Neural cell (in vitro differentiated cells): ENCODE data around the gene P2RX2. TPM values are rescaled to one million over a fixed set of nuclear protein-coding genes. Genes with fewer than 3 reads are reported as not detected.

Experiments
- H2AFZ ChIP-seq: fragments of 200-600, 300-800 bp; sonication (generic), shearing (Covaris generic); 2 replicates; pipeline ENCODE4 v1.6.0; 2014; ENCODE audit warnings: low read depth, mild to moderate bottlenecking, antibody characterized with exemption, low read length, moderate library complexity
- H3F3A ChIP-seq: fragments of 200-600 bp; shearing (Covaris generic); 2 replicates; pipeline ENCODE4 v1.6.1; 2016; ENCODE audit warnings: mild to moderate bottlenecking, moderate library complexity, mixed read lengths, antibody characterized with exemption, low read length; ENCODE audit not compliant: insufficient read depth, poor library complexity, severe bottlenecking
- H3K27ac ChIP-seq: fragments of 200-600, 300-800 bp; sonication (generic), shearing (Covaris generic); 2 replicates; pipeline ENCODE4 v1.5.1; 2014; ENCODE audit warnings: mild to moderate bottlenecking, low read length, moderate library complexity
- H3K27me3 ChIP-seq: fragments of 300-800, 200-600 bp; sonication (generic), shearing (Covaris generic); 2 replicates; pipeline ENCODE4 v1.6.0; 2014; ENCODE audit warnings: mild to moderate bottlenecking, low read depth, low read length, moderate library complexity; ENCODE audit not compliant: insufficient read depth
- H3K36me3 ChIP-seq: fragments of 300-800, 200-600 bp; sonication (generic), shearing (Covaris generic); 2 replicates; pipeline ENCODE4 v1.5.1; 2014; ENCODE audit warnings: mild to moderate bottlenecking, antibody characterized with exemption, low read length, moderate library complexity; ENCODE audit not compliant: insufficient read depth
- H3K4me2 ChIP-seq: fragments of 300-800, 200-600 bp; sonication (generic), shearing (Covaris generic); 2 replicates; pipeline ENCODE4 v1.6.0; 2014; ENCODE audit warnings: mild to moderate bottlenecking, low read length
- H3K4me3 ChIP-seq: fragments of 300-800, 200-600 bp; sonication (generic), shearing (Covaris generic); 2 replicates; pipeline ENCODE4 v1.5.1; 2014; ENCODE audit warnings: mild to moderate bottlenecking, low read length, moderate library complexity
- H3K79me2 ChIP-seq: fragments of 200-600 bp; shearing (Covaris generic); replicated peaks from 2 replicates; pipeline ENCODE4 v1.6.0; 2014; ENCODE audit warnings: mild to moderate bottlenecking, low read length, moderate library complexity; ENCODE audit not compliant: insufficient read depth
- H3K9ac ChIP-seq: fragments of 300-800, 200-600 bp; sonication (generic), shearing (Covaris generic); 2 replicates; pipeline ENCODE4 v1.6.1; 2016; ENCODE audit warnings: mild to moderate bottlenecking, low read length, mixed read lengths
- H3K9me2 ChIP-seq: fragments of 200-600 bp; shearing (Covaris generic); 2 replicates; pipeline ENCODE4 v1.6.1; 2016; ENCODE audit warnings: mild to moderate bottlenecking, low read length, mixed read lengths; ENCODE audit not compliant: insufficient read depth
- H3K9me3 ChIP-seq: fragments of 200-600, 300-800 bp; sonication (generic), shearing (Covaris generic); 2 replicates; pipeline ENCODE4 v1.6.1; 2016; ENCODE audit warnings: mild to moderate bottlenecking, mixed run types, low read length, moderate library complexity, mixed read lengths
- H4K20me1 ChIP-seq: fragments of 200-600 bp; shearing (Covaris generic); 2 replicates; pipeline ENCODE4 v1.6.1; 2016; ENCODE audit warnings: mild to moderate bottlenecking, mixed run types; ENCODE audit not compliant: insufficient read depth
- EP300 ChIP-seq: fragments of 450-650 bp; conservative IDR thresholded peaks from 2 replicates; pipeline ENCODE4 v1.6.1; 2014; ENCODE audit warnings: antibody characterized with exemption, mild to moderate bottlenecking, moderate library complexity; ENCODE audit not compliant: poor library complexity, severe bottlenecking
- EZH2 ChIP-seq: fragments of 200-600, 300-800 bp; shearing (Covaris generic), sonication (generic); IDR thresholded peaks from 2 replicates; pipeline ENCODE4 v1.6.1; 2014; ENCODE audit warnings: antibody characterized with exemption, low read length, borderline replicate concordance, mild to moderate bottlenecking; ENCODE audit not compliant: insufficient read depth, poor library complexity, severe bottlenecking
- MXI1 ChIP-seq: fragments of 450-650 bp; conservative IDR thresholded peaks from 2 replicates; pipeline ENCODE4 v1.6.1; 2014; ENCODE audit warnings: antibody characterized with exemption, mild to moderate bottlenecking; ENCODE audit not compliant: poor library complexity, severe bottlenecking
- POLR2AphosphoS5 ChIP-seq: IDR thresholded peaks from 2 replicates; pipeline ENCODE4 v1.6.1; 2012
- RAD21 ChIP-seq: fragments of 450-650 bp; conservative IDR thresholded peaks from 2 replicates; pipeline ENCODE4 v1.6.1; 2014; ENCODE audit warnings: antibody characterized with exemption, mild to moderate bottlenecking, moderate library complexity
- SMC3 ChIP-seq: fragments of 450-650 bp; conservative IDR thresholded peaks from 2 replicates; pipeline ENCODE4 v1.6.1; 2014; ENCODE audit warnings: antibody characterized with exemption, mild to moderate bottlenecking, moderate library complexity; ENCODE audit not compliant: poor library complexity
- TAF1 ChIP-seq: IDR thresholded peaks from 2 replicates; pipeline ENCODE4 v1.6.1; 2012; ENCODE audit warnings: low read depth
- polyA plus RNA-seq: library from polyadenylated mRNA; depleted of rRNA; stranded (reverse); fragments of >200 nt; gene quantifications from 2 replicates; pipeline ENCODE4 v1.2.3, GENCODE V29; 2014
- TF ChIP-seq, protein P1 (sequence below): IDR thresholded peaks from 2 replicates; pipeline ENCODE4 v1.6.1; 2012; ENCODE audit warnings: borderline replicate concordance
- TF ChIP-seq, protein P2 (sequence below): fragments of 450-650 bp; IDR thresholded peaks from 2 replicates; pipeline ENCODE4 v1.5.1; 2014; ENCODE audit warnings: antibody characterized with exemption, mild to moderate bottlenecking, moderate library complexity; ENCODE audit not compliant: poor library complexity, severe bottlenecking

Gene P2RX2
- polyA plus RNA-seq, 1 donor from 2014 or later = not detected

DNA sequence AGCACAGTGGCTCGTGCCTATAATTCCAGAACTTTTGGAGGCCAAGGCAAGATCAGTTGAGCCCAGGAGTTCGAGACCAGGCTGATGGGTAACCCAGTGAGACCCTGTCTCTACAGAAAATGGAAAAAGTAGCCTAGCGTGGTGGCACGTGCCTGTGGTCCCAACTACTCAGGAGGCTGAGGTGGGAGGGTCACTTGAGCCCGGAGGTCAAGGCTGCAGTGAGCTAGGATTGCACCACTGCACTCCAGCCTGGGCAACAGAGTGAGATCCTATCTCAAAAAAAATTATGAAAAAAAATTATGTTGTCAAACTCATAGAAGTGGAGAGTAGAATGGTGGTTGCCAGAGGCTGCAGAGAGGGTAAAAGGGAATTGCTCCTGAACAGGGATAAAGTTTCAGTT lies 4.5 kb upstream of the P2RX2 start:
- H3K79me2 ChIP-seq = no peaks in the 10 kb centered on the region
- no peaks in the 10 kb centered on the region for H3K9me2 ChIP-seq
- H3K9me3 ChIP-seq = peaks cover 12% of the 10 kb centered on the region
- no peaks in the 10 kb centered on the region for H4K20me1 ChIP-seq
- peaks cover 30% of the 10 kb centered on the region for H3K27me3 ChIP-seq
- no peak overlapping the region for H3K4me2 ChIP-seq
- no peaks in the 10 kb centered on the region for H3K36me3 ChIP-seq
- TF ChIP-seq RAD21 (no peak), POLR2AphosphoS5 (no peak), MXI1 (no peak)
- TF ChIP-seq, protein P1, sequence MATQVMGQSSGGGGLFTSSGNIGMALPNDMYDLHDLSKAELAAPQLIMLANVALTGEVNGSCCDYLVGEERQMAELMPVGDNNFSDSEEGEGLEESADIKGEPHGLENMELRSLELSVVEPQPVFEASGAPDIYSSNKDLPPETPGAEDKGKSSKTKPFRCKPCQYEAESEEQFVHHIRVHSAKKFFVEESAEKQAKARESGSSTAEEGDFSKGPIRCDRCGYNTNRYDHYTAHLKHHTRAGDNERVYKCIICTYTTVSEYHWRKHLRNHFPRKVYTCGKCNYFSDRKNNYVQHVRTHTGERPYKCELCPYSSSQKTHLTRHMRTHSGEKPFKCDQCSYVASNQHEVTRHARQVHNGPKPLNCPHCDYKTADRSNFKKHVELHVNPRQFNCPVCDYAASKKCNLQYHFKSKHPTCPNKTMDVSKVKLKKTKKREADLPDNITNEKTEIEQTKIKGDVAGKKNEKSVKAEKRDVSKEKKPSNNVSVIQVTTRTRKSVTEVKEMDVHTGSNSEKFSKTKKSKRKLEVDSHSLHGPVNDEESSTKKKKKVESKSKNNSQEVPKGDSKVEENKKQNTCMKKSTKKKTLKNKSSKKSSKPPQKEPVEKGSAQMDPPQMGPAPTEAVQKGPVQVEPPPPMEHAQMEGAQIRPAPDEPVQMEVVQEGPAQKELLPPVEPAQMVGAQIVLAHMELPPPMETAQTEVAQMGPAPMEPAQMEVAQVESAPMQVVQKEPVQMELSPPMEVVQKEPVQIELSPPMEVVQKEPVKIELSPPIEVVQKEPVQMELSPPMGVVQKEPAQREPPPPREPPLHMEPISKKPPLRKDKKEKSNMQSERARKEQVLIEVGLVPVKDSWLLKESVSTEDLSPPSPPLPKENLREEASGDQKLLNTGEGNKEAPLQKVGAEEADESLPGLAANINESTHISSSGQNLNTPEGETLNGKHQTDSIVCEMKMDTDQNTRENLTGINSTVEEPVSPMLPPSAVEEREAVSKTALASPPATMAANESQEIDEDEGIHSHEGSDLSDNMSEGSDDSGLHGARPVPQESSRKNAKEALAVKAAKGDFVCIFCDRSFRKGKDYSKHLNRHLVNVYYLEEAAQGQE = no peak
- TF ChIP-seq, protein P2, sequence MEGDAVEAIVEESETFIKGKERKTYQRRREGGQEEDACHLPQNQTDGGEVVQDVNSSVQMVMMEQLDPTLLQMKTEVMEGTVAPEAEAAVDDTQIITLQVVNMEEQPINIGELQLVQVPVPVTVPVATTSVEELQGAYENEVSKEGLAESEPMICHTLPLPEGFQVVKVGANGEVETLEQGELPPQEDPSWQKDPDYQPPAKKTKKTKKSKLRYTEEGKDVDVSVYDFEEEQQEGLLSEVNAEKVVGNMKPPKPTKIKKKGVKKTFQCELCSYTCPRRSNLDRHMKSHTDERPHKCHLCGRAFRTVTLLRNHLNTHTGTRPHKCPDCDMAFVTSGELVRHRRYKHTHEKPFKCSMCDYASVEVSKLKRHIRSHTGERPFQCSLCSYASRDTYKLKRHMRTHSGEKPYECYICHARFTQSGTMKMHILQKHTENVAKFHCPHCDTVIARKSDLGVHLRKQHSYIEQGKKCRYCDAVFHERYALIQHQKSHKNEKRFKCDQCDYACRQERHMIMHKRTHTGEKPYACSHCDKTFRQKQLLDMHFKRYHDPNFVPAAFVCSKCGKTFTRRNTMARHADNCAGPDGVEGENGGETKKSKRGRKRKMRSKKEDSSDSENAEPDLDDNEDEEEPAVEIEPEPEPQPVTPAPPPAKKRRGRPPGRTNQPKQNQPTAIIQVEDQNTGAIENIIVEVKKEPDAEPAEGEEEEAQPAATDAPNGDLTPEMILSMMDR = no peak
- no peaks in the 10 kb centered on the region for H3F3A ChIP-seq
- H3K9ac ChIP-seq = no peak overlapping the region
- H3K27ac ChIP-seq = no peak overlapping the region
- H3K4me3 ChIP-seq = no peak overlapping the region
- no peak overlapping the region for H2AFZ ChIP-seq

DNA sequence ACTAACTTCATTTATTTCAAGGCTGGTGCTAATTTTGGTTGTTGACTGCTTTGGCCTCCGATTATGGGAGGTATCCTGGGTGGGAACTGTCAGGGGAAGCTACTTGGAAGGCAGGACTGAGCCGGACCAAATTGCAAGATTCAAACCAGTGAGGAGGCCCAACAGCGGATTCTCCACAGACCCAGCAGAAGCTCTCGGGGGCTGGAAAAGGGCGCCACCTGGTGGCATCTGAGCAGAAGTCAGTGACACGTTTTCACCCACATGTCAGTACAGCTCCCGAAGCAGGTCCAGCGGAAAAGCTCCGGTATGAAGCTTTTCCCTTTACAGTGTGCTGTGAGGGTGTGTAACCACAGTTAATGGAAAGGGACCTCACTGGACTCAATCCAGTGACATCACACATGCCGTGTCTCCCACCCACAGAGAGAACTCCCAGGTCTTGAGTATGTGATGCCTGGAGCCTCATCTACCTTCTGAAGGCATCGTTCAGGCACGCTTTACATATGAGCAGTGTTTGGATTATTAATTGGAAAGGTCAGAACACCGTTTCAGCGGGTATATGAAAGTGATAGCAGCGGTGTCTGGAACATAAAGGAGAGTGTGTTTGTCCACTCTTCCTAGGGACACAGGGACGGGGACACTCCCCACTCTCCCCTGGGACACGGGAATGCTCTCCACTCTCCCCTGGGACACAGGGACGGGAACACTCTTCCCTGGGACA lies 3.6 kb upstream of the P2RX2 start:
- Histone ChIP-seq H3K4me2 (no peak overlapping the region), H3K27me3 (peaks cover 36% of the 10 kb centered on the region), H3K79me2 (no peaks in the 10 kb centered on the region), H3K36me3 (no peaks in the 10 kb centered on the region), H2AFZ (no peak overlapping the region), H3K9me2 (no peaks in the 10 kb centered on the region), H3F3A (no peaks in the 10 kb centered on the region), H4K20me1 (no peaks in the 10 kb centered on the region), H3K4me3 (no peak overlapping the region), H3K9ac (no peak overlapping the region), H3K27ac (no peak overlapping the region), H3K9me3 (peaks cover 12% of the 10 kb centered on the region)
- TF ChIP-seq RAD21 (peak; percentile 83), TAF1 (no peak), EZH2 (no peak), MXI1 (peak; percentile 38), SMC3 (peak; percentile 86), EP300 (no peak), POLR2AphosphoS5 (no peak)
- TF ChIP-seq, protein P1 = no peak
- TF ChIP-seq, protein P2 = peak; percentile 85
